HCT116 (cell line): ENCODE measurements around the gene OR6J1. TPM values are rescaled to one million over a fixed set of nuclear protein-coding genes. Genes with fewer than 3 reads are reported as not detected.
A peak's percentile ranks its signal among the peaks of the same experiment; 100 is the strongest.
"Not testable (repeated sequence)": the region's sequence is repeated elsewhere in the genome, so short reads cannot be mapped to it uniquely, and the experiment has no call there.

Experiments used
- ATAC-seq: fragments of 200-7000 bp; cut with Tn5 transposase; 2 replicates; pipeline ENCODE4 v1.9.1; 2020; ENCODE audit warnings: mild to moderate bottlenecking, moderate library complexity
- BruUV-seq: library from RNA; stranded (reverse); fragments of 400-500 nt; replicated peaks from 2 replicates; lab custom pipeline; 2021; lab: Mats Ljungman, UMichigan
- CTCF ChIA-PET: fragments of 300-600 bp; sonication (Branson Sonifier 250); formaldehyde crosslinking; loops from one replicate; lab custom pipeline; 2021; ENCODE audit warnings: antibody characterized with exemption; lab: Charles Lee
- POLR2A ChIA-PET: fragments of 300-600, 350-600 bp; sonication (Branson Sonifier 250); formaldehyde crosslinking; loops from one replicate; lab custom pipeline; 2021; ENCODE audit warnings: antibody characterized with exemption; lab: Charles Lee
- RAD21 ChIA-PET, 2 experiments: fragments of 300-600 bp; sonication (Branson Sonifier 250); formaldehyde crosslinking; loops; one replicate each; lab custom pipeline; 2023; ENCODE audit warnings: low total read pairs in 2 of 2; ENCODE audit not compliant: uncharacterized antibody in 2 of 2, unreplicated experiment in 2 of 2, low non-redundant PET in 1 of 2; lab: Charles Lee
- DNase-seq: peaks from one replicate; pipeline ENCODE4 v3.0.0-alpha.2; 2010; ENCODE audit warnings: low read depth, low spot score
- H2AFZ ChIP-seq: fragments of 200-600 bp; shearing (Covaris generic), sonication (generic); 2 replicates; pipeline ENCODE4 v1.6.1; 2017; ENCODE audit warnings: low read depth, mixed run types, mixed read lengths, antibody characterized with exemption, low read length; ENCODE audit not compliant: poor library complexity, severe bottlenecking
- H3K27ac ChIP-seq: 2 replicates; pipeline ENCODE4 v1.5.1; 2012; ENCODE audit warnings: low read depth, low read length
- H3K27me3 ChIP-seq: fragments of 200-600 bp; sonication (generic); 2 replicates; pipeline ENCODE4 v1.6.1; 2016; ENCODE audit warnings: mixed run types, low read length, mixed read lengths; ENCODE audit not compliant: insufficient read depth
- H3K36me3 ChIP-seq, 2 experiments: fragments of 200-500 bp in 1 of 2; fragments of 200-600 bp in 1 of 2; sonication (Bioruptor generic) in 1 of 2; sonication (generic) in 1 of 2; 2 replicates each; pipeline versions ENCODE4 v1.5.1 to v1.6.1; 2014 to 2016; ENCODE audit warnings: low read length in 2 of 2, inconsistent platforms in 1 of 2, mixed read lengths in 1 of 2, mixed run types in 1 of 2; ENCODE audit not compliant: insufficient read depth in 2 of 2, control insufficient read depth in 1 of 2
- H3K4me1 ChIP-seq, 2 experiments: fragments of 200-600 bp in 1 of 2; sonication (generic) in 1 of 2; 2 replicates each; pipeline versions ENCODE4 v1.5.1 to v1.6.1; 2012 to 2017; ENCODE audit warnings: low read length in 2 of 2, inconsistent platforms in 1 of 2, mild to moderate bottlenecking in 1 of 2, mixed read lengths in 1 of 2, mixed run types in 1 of 2, moderate library complexity in 1 of 2; ENCODE audit not compliant: insufficient read depth in 2 of 2, control insufficient read depth in 1 of 2
- H3K4me2 ChIP-seq: fragments of 200-600 bp; sonication (generic); 2 replicates; pipeline ENCODE4 v1.6.1; 2017; ENCODE audit warnings: mixed run types, low read length, mixed read lengths
- H3K4me3 ChIP-seq, 2 experiments: fragments of 200-600 bp in 1 of 2; sonication (generic) in 1 of 2; replicated peaks in 1 of 2; 2 replicates each; pipeline ENCODE4 v1.5.1; 2011 to 2016; ENCODE audit warnings: low read length in 2 of 2, control low read depth in 1 of 2, low read depth in 1 of 2, mild to moderate bottlenecking in 1 of 2, mixed read lengths in 1 of 2, mixed run types in 1 of 2
- H3K79me2 ChIP-seq: fragments of 200-600 bp; sonication (generic); 2 replicates; pipeline ENCODE4 v1.6.1; 2017; ENCODE audit warnings: mild to moderate bottlenecking, mixed run types, low read length, moderate library complexity, mixed read lengths; ENCODE audit not compliant: insufficient read depth
- H3K9ac ChIP-seq: fragments of 200-600 bp; sonication (generic); 2 replicates; pipeline ENCODE4 v1.6.1; 2016; ENCODE audit warnings: low read length, mixed read lengths
- H3K9me2 ChIP-seq: fragments of 200-600 bp; sonication (generic), shearing (Covaris generic); 2 replicates; pipeline ENCODE4 v1.6.1; 2017; ENCODE audit warnings: mixed run types, mild to moderate bottlenecking, moderate library complexity; ENCODE audit not compliant: insufficient read depth
- H3K9me3 ChIP-seq, 2 experiments: fragments of 200-500 bp in 1 of 2; fragments of 200-600 bp in 1 of 2; sonication (Bioruptor generic) in 1 of 2; sonication (generic) in 1 of 2; 2 replicates each; pipeline ENCODE4 v1.6.1; 2014 to 2017; ENCODE audit warnings: low read length in 2 of 2, mixed read lengths in 2 of 2, inconsistent platforms in 1 of 2, low read depth in 1 of 2, mild to moderate bottlenecking in 1 of 2, mixed run types in 1 of 2, moderate library complexity in 1 of 2; ENCODE audit not compliant: control insufficient read depth in 1 of 2, insufficient read depth in 1 of 2
- H4K20me1 ChIP-seq: fragments of 200-600 bp; sonication (generic), shearing (Covaris generic); 2 replicates; pipeline ENCODE4 v1.6.1; 2017; ENCODE audit warnings: mixed run types, mild to moderate bottlenecking, moderate library complexity; ENCODE audit not compliant: insufficient read depth
- CBX3 ChIP-seq: IDR thresholded peaks from 2 replicates; pipeline ENCODE4 v1.6.1; 2012; ENCODE audit warnings: low read depth
- CEBPB ChIP-seq: IDR thresholded peaks from 2 replicates; pipeline ENCODE4 v1.6.1; 2012; ENCODE audit warnings: low read depth
- CTCF ChIP-seq, 3 experiments: fragments of 200-600 bp in 1 of 3; sonication (generic) in 1 of 3; IDR thresholded peaks in 2 of 3; conservative IDR thresholded peaks in 1 of 3; 2 replicates each; pipeline ENCODE4 v1.5.1; 2012 to 2017; ENCODE audit warnings: low read depth in 2 of 3, low read length in 2 of 3, antibody characterized with exemption in 1 of 3, borderline replicate concordance in 1 of 3, control low read depth in 1 of 3, mild to moderate bottlenecking in 1 of 3, mixed read lengths in 1 of 3, mixed run types in 1 of 3, moderate library complexity in 1 of 3; ENCODE audit not compliant: insufficient read depth in 1 of 3
- ELF1 ChIP-seq: IDR thresholded peaks from 2 replicates; pipeline ENCODE4 v1.6.1; 2012; ENCODE audit warnings: low read depth, borderline replicate concordance
- EZH2 ChIP-seq: fragments of 200-600 bp; sonication (generic); IDR thresholded peaks from 2 replicates; pipeline ENCODE4 v1.6.1; 2017; ENCODE audit warnings: antibody characterized with exemption, mixed run types
- POLR2A ChIP-seq: IDR thresholded peaks from 2 replicates; pipeline ENCODE4 v1.7.0; 2011; ENCODE audit warnings: borderline replicate concordance; ENCODE audit not compliant: insufficient read depth, insufficient read length; ENCODE audit errors: extremely low read depth
- REST ChIP-seq: IDR thresholded peaks from 2 replicates; pipeline ENCODE4 v1.6.1; 2012; ENCODE audit warnings: low read depth
- ZFX ChIP-seq: fragments of 450-650 bp; IDR thresholded peaks from 2 replicates; pipeline ENCODE4 v1.6.1; 2017
- intact Hi-C: fragments of 100-400 bp; cut with micrococcal nuclease; formaldehyde crosslinking; loops from 2 replicates; pipeline ENCODE4 v1.10.0; 2022
- total RNA-seq: library from RNA; stranded (reverse); gene quantifications from one replicate; pipeline ENCODE4 v1.2.1, GENCODE V29; 2021; ENCODE audit not compliant: unreplicated experiment
- TF ChIP-seq, protein P1 (sequence below): IDR thresholded peaks from 2 replicates; pipeline ENCODE4 v1.6.1; 2012
- TF ChIP-seq, protein P2 (sequence below): IDR thresholded peaks from 2 replicates; pipeline ENCODE4 v1.6.1; 2012

Gene OR6J1
- total RNA-seq, 1 experiment from 2014 or later, result not detected

DNA sequence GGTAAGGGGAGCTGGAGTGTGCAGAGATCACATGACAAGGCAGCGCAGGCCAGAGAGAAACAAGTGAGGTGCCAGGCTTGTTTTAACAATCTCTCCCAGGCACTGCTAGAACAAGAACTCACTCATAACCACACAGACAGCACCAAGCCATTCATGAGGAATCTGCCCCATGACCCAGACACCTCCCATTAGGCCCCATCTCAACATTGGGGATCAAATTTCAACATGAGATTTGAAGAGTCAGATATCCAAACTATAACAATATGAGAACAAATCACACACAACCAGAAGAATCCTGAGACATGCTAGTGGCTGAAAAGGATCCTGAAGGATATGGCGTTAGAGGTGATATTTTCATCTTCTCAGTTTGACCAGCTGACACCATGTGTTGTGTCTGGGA, 21.9 kb downstream of the OR6J1 start:
- Histone ChIP-seq H3K27me3 (no peaks in the 10 kb centered on the region), H3K9me3 (no peaks in the 10 kb centered on the region), H3K36me3 (no peaks in the 10 kb centered on the region), H3K4me3 (no peak overlapping the region), H4K20me1 (no peaks in the 10 kb centered on the region), H3K79me2 (no peaks in the 10 kb centered on the region), H3K9me2 (no peaks in the 10 kb centered on the region), H3K4me2 (no peak overlapping the region), H2AFZ (peak overlapping the region; percentile 11), H3K27ac (no peak overlapping the region), H3K4me1 (peaks cover 5 to 6% of the 10 kb centered on the region in 2 experiments; a peak in 2 of 4 replicates), H3K9ac (no peak overlapping the region)
- intact Hi-C loops, result no loop called here
- ATAC-seq (no peak), DNase-seq (no peak)
- CTCF ChIA-PET, result no interaction called here
- RAD21 ChIA-PET, result no interaction called here
- TF ChIP-seq CEBPB (no peak), CTCF (IDR thresholded peaks at IDR 0.05 in 2 of 3, conservative IDR thresholded peaks at IDR 0.05 in 1 of 3; ENCODE audit: borderline replicate concordance in 1 of 3, insufficient read depth in 1 of 3, low read depth in 2 of 3, low read length in 2 of 3) (no peak), ELF1 (no peak), REST (no peak), EZH2 (no peak), ZFX (no peak), POLR2A (no peak), CBX3 (no peak)
- TF ChIP-seq, protein P1, sequence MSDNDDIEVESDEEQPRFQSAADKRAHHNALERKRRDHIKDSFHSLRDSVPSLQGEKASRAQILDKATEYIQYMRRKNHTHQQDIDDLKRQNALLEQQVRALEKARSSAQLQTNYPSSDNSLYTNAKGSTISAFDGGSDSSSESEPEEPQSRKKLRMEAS, result no peak
- TF ChIP-seq, protein P2, sequence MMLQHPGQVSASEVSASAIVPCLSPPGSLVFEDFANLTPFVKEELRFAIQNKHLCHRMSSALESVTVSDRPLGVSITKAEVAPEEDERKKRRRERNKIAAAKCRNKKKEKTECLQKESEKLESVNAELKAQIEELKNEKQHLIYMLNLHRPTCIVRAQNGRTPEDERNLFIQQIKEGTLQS, result no peak
- BruUV-seq, result no TSS peak
- POLR2A ChIA-PET, result no interaction called here

DNA sequence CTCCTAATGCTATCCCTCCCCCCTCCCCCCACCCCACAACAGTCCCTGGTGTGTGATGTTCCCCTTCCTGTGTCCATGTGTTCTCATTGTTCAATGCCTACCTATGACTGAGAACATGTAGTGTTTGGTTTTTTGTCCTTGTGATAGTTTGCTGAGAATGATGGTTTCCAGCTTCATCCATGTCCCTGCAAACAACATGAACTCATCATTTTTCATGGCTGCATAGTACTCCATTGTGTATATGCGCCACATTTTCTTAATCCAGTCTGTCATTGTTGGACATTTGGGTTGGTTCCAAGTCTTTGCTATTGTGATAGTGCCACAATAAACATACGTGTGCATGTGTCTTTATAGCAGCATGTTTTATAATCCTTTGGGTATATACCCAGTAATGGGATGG, 28.4 kb downstream of the OR6J1 start:
- H3K9me2 ChIP-seq, H3K27me3 ChIP-seq, H3K79me2 ChIP-seq, H3K9me3 ChIP-seq, H4K20me1 ChIP-seq, H3K4me3 ChIP-seq, intact Hi-C loops, CTCF ChIA-PET, RAD21 ChIA-PET, ATAC-seq, BruUV-seq, H3K4me2 ChIP-seq, DNase-seq, H3K9ac ChIP-seq, POLR2A ChIA-PET, H3K27ac ChIP-seq, H3K36me3 ChIP-seq, H2AFZ ChIP-seq: not testable (repeated sequence)
- peaks cover 17 to 23% of the 10 kb centered on the region in 2 experiments for H3K4me1 ChIP-seq
